ENCODE measurements around the gene SUN1.

DNA sequence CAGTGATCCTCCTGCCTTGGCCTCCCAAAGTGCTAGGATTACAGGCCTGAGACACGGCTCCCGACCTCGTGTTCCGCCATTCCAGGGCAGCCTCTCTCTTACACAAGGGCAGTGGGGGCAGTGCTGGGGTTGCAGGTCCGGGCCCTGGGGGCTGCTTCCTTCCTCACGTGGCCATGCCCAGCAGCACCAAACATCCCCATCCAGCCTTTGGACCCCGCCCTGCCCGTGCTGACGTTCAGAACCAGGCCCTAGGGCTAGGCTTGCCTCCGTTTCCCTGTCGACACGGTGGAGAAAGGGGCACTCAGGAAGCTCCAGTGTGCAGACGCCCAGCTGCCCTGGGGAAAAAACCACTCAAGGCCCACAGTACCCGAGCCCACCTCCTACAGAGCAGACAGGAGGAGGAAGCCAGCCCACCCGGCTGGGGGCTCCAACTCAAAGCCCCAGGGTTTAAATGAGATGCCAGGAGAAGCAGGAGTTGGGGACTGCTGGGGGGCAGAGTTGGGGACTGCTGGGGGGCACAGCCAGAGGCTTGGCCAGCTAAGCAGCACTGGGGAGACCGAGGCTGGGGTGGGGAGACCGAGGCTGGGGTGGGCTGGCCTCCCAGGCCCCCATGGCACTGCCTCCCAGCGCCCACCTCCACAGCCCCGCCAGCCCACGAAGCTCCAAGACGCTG is 86.3 kb downstream of the SUN1 start:
- TF ChIP-seq, protein P1, sequence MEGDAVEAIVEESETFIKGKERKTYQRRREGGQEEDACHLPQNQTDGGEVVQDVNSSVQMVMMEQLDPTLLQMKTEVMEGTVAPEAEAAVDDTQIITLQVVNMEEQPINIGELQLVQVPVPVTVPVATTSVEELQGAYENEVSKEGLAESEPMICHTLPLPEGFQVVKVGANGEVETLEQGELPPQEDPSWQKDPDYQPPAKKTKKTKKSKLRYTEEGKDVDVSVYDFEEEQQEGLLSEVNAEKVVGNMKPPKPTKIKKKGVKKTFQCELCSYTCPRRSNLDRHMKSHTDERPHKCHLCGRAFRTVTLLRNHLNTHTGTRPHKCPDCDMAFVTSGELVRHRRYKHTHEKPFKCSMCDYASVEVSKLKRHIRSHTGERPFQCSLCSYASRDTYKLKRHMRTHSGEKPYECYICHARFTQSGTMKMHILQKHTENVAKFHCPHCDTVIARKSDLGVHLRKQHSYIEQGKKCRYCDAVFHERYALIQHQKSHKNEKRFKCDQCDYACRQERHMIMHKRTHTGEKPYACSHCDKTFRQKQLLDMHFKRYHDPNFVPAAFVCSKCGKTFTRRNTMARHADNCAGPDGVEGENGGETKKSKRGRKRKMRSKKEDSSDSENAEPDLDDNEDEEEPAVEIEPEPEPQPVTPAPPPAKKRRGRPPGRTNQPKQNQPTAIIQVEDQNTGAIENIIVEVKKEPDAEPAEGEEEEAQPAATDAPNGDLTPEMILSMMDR (IDR thresholded peaks at IDR 0.05), result no peak
- TF ChIP-seq EZH2 (IDR thresholded peaks at IDR 0.05; ENCODE audit: borderline replicate concordance, insufficient read depth, low read depth, low read length, poor library complexity, severe bottlenecking), result no peak
